ENCODE measurements around the gene SHC2. TPM values are rescaled to one million over a fixed set of nuclear protein-coding genes. Genes with fewer than 3 reads are reported as not detected.

The SHC2 gene
- total RNA-seq, 1 donor from 2014 or later: 35.4 TPM

GRCh38 chr19:400976-401865 is 59.6 kb downstream of the SHC2 start:
- peaks cover 3% of the 10 kb centered on the region for H3K27me3 Mint-ChIP-seq
- H3K27ac Mint-ChIP-seq: no peak overlapping the region
- H3K4me1 Mint-ChIP-seq (ENCODE audit: unreplicated experiment): peaks cover 7% of the 10 kb centered on the region
- H3K36me3 Mint-ChIP-seq: no peaks in the 10 kb centered on the region
- H3K4me3 Mint-ChIP-seq: no peak overlapping the region
- DNase-seq (ENCODE audit: extremely low spot score, unreplicated experiment): no peak
- TF ChIP-seq, protein P1, sequence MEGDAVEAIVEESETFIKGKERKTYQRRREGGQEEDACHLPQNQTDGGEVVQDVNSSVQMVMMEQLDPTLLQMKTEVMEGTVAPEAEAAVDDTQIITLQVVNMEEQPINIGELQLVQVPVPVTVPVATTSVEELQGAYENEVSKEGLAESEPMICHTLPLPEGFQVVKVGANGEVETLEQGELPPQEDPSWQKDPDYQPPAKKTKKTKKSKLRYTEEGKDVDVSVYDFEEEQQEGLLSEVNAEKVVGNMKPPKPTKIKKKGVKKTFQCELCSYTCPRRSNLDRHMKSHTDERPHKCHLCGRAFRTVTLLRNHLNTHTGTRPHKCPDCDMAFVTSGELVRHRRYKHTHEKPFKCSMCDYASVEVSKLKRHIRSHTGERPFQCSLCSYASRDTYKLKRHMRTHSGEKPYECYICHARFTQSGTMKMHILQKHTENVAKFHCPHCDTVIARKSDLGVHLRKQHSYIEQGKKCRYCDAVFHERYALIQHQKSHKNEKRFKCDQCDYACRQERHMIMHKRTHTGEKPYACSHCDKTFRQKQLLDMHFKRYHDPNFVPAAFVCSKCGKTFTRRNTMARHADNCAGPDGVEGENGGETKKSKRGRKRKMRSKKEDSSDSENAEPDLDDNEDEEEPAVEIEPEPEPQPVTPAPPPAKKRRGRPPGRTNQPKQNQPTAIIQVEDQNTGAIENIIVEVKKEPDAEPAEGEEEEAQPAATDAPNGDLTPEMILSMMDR (conservative IDR thresholded peaks at IDR 0.05): no peak
- H3K9me3 Mint-ChIP-seq: no peaks in the 10 kb centered on the region

DNA sequence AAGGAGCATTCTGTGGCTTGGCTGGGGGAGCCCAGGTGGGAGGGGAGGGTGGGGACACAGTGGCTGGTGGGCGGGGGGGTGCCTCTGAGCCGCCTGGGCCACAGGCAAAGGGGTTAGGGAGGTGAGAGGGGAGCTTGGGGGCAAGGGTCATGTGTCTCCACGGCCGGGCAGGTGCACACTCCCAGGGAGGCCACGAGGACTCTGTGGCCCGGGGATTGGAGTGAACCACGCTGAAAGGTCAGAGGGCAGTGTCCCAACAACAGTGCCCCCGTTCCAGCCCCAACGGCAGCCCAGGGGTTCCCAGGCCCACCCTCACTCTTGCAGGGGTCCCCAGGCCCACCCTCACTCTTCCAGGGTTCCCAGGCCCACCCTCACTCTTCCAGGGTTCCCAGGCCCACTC is 61.5 kb downstream of the SHC2 start:
- DNase-seq (ENCODE audit: extremely low spot score, unreplicated experiment): no peak
- Mint-ChIP-seq H3K27ac (no peak overlapping the region), H3K4me1 (ENCODE audit: unreplicated experiment) (peaks cover 3% of the 10 kb centered on the region), H3K36me3 (no peaks in the 10 kb centered on the region), H3K9me3 (peaks cover 4% of the 10 kb centered on the region), H3K27me3 (peaks cover 3% of the 10 kb centered on the region), H3K4me3 (no peak overlapping the region)
- TF ChIP-seq, protein P1 (conservative IDR thresholded peaks at IDR 0.05): no peak

DNA sequence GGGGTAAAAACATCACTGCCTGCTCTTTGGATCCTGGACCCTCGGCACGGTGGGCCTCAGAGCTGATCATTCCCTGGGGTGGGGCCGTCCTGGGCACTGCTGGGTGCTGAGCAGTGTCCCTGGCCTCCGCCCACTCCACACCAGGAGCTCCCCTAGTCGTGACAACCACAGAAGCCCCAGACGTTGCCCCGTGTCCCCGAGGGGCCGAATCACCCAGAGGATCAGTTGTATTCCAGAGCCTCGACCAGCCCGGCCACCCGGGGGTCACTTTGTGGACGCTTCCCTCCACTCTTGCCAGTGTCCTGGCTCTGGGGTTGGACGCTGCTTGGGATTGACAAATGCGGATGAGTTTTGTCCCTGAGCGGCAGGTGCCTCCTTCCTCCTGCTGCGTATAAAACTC is 62.1 kb downstream of the SHC2 start:
- Mint-ChIP-seq H3K9me3 (peaks cover 4% of the 10 kb centered on the region), H3K27me3 (peaks cover 3% of the 10 kb centered on the region), H3K4me1 (ENCODE audit: unreplicated experiment) (peaks cover 3% of the 10 kb centered on the region), H3K36me3 (no peaks in the 10 kb centered on the region), H3K27ac (no peak overlapping the region), H3K4me3 (no peak overlapping the region)
- TF ChIP-seq, protein P1 (conservative IDR thresholded peaks at IDR 0.05): no peak
- DNase-seq (ENCODE audit: extremely low spot score, unreplicated experiment): no peak

DNA sequence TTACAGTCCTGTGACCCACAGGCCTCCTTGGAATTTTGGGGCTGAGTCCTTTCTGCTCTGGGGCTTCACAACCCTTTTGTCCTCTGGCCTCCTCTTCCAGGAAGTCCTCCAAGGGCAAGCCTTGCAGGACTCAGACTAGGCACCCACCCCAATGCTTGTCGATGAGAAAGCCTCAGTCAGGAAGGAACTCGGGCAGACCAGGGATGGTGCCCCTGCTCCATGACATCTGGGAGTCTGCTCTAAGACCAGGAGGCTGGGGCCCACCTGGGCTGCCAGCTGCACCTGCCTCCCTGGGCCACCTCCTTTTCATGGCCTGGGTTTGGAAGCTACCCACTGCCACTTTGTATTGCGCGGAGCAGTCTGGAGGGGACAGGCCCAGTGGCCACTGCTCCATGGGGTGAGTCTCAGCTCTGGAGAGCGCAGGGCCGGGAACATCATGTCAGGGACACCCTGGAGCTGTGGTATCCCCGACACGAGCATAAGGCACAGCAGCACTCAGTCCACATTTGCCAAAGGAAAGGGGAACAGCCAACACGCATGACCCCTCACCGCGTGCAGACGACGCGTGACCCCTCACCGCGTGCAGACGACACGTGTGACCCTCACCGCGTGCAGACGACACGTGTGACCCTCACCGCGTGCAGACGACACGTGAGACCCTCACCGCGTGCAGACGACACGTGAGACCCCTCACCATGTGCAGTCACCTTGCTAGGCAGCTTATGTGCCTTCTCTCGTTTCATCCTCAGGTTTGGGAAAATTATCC is 62.7 kb downstream of the SHC2 start:
- H3K36me3 Mint-ChIP-seq: no peaks in the 10 kb centered on the region
- DNase-seq (ENCODE audit: extremely low spot score, unreplicated experiment): no peak

DNA sequence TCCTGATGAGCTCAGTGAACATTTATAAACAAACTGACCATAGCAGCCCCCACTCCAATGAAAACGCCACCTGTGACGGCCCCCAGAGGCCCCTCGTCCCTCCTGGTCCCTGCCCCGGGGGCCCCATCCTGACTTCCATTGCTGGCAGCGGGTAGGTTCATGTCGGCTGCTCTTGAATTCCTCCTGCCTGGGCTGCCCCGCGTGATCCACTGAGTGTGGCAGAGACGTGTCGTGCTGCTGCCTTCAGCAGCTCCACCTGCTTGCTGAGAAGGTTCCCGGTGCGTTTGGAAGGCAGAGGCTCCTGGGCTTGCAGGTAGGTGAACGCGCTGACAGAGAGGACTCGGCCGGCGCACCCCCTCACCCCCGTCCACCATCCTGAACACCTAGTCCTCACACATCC is 63.5 kb downstream of the SHC2 start:
- TF ChIP-seq, protein P1 (conservative IDR thresholded peaks at IDR 0.05): no peak

More for the DNA sequence above, 62.7 kb downstream of the SHC2 start:
- H3K4me3 Mint-ChIP-seq: no peak overlapping the region
- H3K4me1 Mint-ChIP-seq (ENCODE audit: unreplicated experiment): peaks cover 3% of the 10 kb centered on the region
- H3K27me3 Mint-ChIP-seq: peaks cover 3% of the 10 kb centered on the region
- TF ChIP-seq, protein P1 (conservative IDR thresholded peaks at IDR 0.05): no peak
- H3K9me3 Mint-ChIP-seq: peaks cover 4% of the 10 kb centered on the region
- no peak overlapping the region for H3K27ac Mint-ChIP-seq

More for the DNA sequence above, 63.5 kb downstream of the SHC2 start:
- no peak overlapping the region for H3K27ac Mint-ChIP-seq
- H3K4me3 Mint-ChIP-seq: no peak overlapping the region
- peaks cover 4% of the 10 kb centered on the region for H3K9me3 Mint-ChIP-seq
- H3K27me3 Mint-ChIP-seq: peaks cover 3% of the 10 kb centered on the region
- H3K36me3 Mint-ChIP-seq: no peaks in the 10 kb centered on the region
- no peak for DNase-seq (ENCODE audit: extremely low spot score, unreplicated experiment)
- no peaks in the 10 kb centered on the region for H3K4me1 Mint-ChIP-seq (ENCODE audit: unreplicated experiment)

Measured in type B pancreatic cell (in vitro differentiated cells).